Stimulated activated CD4-positive, alpha-beta T cell treated with anti-CD3 and anti-CD28 coated beads, Interleukin-1b, Interleukin-23, amount 100 ng/mL, for 24 hours (primary cell): ENCODE results near the gene RGL2.

ENCODE experiments used
- DNase-seq, 4 experiments: peaks; one replicate each; pipeline ENCODE4 v3.0.0-alpha.2; 2020; ENCODE audit warnings: low read depth in 4 of 4, low spot score in 1 of 4

The RGL2 gene

GRCh38 chr6:33243476-33243875 lies 55.3 kb downstream of the RGL2 start:
- DNase-seq, result no peak

- DNase-seq, result no peak
These were observed 56.8 kb downstream of the RGL2 start for GRCh38 chr6:33241968-33242367.
